ENCODE data around the gene PSMC5.

Gene PSMC5

GRCh38 chr17:63826468-63827001 lies 696 bp upstream of the PSMC5 start:
- TF ChIP-seq, protein P1, sequence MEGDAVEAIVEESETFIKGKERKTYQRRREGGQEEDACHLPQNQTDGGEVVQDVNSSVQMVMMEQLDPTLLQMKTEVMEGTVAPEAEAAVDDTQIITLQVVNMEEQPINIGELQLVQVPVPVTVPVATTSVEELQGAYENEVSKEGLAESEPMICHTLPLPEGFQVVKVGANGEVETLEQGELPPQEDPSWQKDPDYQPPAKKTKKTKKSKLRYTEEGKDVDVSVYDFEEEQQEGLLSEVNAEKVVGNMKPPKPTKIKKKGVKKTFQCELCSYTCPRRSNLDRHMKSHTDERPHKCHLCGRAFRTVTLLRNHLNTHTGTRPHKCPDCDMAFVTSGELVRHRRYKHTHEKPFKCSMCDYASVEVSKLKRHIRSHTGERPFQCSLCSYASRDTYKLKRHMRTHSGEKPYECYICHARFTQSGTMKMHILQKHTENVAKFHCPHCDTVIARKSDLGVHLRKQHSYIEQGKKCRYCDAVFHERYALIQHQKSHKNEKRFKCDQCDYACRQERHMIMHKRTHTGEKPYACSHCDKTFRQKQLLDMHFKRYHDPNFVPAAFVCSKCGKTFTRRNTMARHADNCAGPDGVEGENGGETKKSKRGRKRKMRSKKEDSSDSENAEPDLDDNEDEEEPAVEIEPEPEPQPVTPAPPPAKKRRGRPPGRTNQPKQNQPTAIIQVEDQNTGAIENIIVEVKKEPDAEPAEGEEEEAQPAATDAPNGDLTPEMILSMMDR (conservative IDR thresholded peaks at IDR 0.05; ENCODE audit: low read depth, low read length): peak; percentile 15
- H3K4me3 ChIP-seq (ENCODE audit: low read depth, low read length): peak overlapping the region; percentile 92
- DNase-seq (ENCODE audit: low read depth): peak; percentile 67

DNA sequence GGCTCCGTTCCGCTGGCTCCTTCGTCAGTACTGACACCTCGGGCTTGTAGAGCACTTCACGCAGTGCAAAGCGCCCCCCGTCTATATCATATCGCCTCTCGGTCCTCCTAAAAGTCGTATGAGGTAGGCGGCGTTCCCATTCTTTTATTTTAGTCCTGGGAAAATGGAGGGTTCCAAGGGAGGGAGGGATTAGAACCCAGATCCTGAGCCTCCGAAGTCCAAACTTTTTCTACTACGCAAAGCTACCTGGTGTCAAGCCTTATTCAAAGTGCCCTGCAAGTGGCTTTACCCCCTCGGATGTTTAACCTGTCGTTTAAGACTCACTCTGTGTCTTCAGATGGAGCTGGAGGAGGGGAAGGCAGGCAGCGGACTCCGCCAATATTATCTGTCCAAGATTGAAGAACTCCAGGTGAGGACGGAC lies 580 bp downstream of the PSMC5 start:
- H3K4me3 ChIP-seq (ENCODE audit: low read depth, low read length): peak overlapping the region; percentile 92
- no peak for DNase-seq (ENCODE audit: low read depth)

DNA sequence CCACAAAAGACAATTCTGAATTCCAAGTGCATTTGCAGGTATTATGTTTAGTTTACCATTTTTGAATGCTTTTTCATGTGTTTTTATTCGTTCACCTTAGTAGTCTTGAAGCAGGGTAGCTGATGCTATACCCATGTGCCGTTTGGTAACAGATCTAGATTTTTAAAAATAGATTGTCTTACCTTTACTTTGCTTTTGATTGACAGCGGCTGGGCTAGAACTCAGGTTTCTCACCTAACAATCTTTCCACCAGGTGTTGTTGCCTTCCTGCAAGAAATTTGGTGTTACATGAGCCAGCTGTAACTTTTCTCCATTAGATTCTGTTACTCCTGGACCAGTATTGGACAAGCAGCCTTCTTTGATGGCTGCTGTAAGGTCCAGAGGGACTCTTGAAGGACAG lies 1.7 kb downstream of the PSMC5 start:
- TF ChIP-seq, protein P1 (conservative IDR thresholded peaks at IDR 0.05; ENCODE audit: low read depth, low read length): no peak
- H3K4me3 ChIP-seq (ENCODE audit: low read depth, low read length): no peak overlapping the region

More for the DNA sequence above, 580 bp downstream of the PSMC5 start:
- TF ChIP-seq, protein P1 (conservative IDR thresholded peaks at IDR 0.05; ENCODE audit: low read depth, low read length): no peak

DNA sequence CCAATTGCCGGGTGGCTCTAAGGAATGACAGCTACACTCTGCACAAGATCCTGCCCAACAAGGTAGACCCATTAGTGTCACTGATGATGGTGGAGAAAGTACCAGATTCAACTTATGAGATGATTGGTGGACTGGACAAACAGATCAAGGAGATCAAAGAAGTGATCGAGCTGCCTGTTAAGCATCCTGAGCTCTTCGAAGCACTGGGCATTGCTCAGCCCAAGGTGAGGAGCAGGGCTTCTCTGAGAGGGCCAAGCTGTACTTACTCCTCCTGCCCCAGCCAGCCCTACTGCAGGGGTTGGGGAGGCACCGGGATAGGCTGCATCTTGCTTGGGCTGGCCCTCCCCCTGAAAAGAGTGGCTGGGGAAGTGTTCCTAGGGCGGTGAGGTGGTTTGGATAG lies 3.0 kb downstream of the PSMC5 start:
- TF ChIP-seq, protein P1 (conservative IDR thresholded peaks at IDR 0.05; ENCODE audit: low read depth, low read length): no peak
- no peak overlapping the region for H3K4me3 ChIP-seq (ENCODE audit: low read depth, low read length)
- no peak for DNase-seq (ENCODE audit: low read depth)

More for the DNA sequence above, 1.7 kb downstream of the PSMC5 start:
- no peak for DNase-seq (ENCODE audit: low read depth)

DNA sequence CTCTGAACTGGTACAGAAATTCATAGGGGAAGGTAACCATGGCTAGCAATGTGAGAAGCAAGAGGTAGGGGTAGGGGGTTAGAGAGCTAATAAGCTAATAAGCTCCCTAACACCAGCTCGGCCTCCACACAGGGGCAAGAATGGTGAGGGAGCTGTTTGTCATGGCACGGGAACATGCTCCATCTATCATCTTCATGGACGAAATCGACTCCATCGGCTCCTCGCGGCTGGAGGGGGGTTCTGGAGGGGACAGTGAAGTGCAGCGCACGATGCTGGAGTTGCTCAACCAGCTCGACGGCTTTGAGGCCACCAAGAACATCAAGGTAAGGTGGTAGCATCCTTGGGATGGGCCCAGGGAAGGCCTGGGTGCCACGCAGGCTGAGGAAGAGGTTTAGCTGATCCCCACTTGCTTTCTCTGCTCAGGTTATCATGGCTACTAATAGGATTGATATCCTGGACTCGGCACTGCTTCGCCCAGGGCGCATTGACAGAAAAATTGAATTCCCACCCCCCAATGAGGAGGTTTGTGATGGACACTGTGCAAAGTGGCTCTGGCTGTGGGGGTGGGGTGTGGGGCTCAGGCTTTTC lies 3.8 kb downstream of the PSMC5 start:
- TF ChIP-seq, protein P1 (conservative IDR thresholded peaks at IDR 0.05; ENCODE audit: low read depth, low read length): no peak
- no peak for DNase-seq (ENCODE audit: low read depth)
- no peak overlapping the region for H3K4me3 ChIP-seq (ENCODE audit: low read depth, low read length)

GRCh38 chr17:63831505-63831904 lies 4.3 kb downstream of the PSMC5 start:
- H3K4me3 ChIP-seq (ENCODE audit: low read depth, low read length): no peak overlapping the region
- DNase-seq (ENCODE audit: low read depth): no peak
- TF ChIP-seq, protein P1 (conservative IDR thresholded peaks at IDR 0.05; ENCODE audit: low read depth, low read length): no peak

- TF ChIP-seq, protein P1 (conservative IDR thresholded peaks at IDR 0.05; ENCODE audit: low read depth, low read length): no peak
- no peak overlapping the region for H3K4me3 ChIP-seq (ENCODE audit: low read depth, low read length)
- DNase-seq (ENCODE audit: low read depth): no peak
Measured at GRCh38 chr17:63832014-63832413, 4.8 kb downstream of the PSMC5 start.

All from choroid plexus epithelial cell (primary cell).